ENCODE measurements around the gene CACNA2D1. TPM values are rescaled to one million over a fixed set of nuclear protein-coding genes. Genes with fewer than 3 reads are reported as not detected.

CACNA2D1 gene
- total RNA-seq, 1 experiment from 2014 or later = 0.27 TPM

GRCh38 chr7:82081644-82082224, 361.8 kb downstream of the CACNA2D1 start:
- Histone ChIP-seq H3K9me3 (ENCODE audit: control insufficient read depth in 1 of 2, insufficient read depth in 1 of 2, low read depth in 1 of 2, low read length in 2 of 2) (no peaks in the 10 kb centered on the region), H3K9me2 (ENCODE audit: insufficient read depth) (no peaks in the 10 kb centered on the region), H2AFZ (ENCODE audit: low read depth, low read length, poor library complexity, severe bottlenecking) (no peak overlapping the region), H3K4me2 (ENCODE audit: low read length) (no peak overlapping the region), H3K79me2 (ENCODE audit: insufficient read depth, low read length) (no peaks in the 10 kb centered on the region), H4K20me1 (ENCODE audit: insufficient read depth) (no peaks in the 10 kb centered on the region), H3K27ac (ENCODE audit: low read depth, low read length) (no peak overlapping the region), H3K9ac (ENCODE audit: low read length) (no peak overlapping the region), H3K36me3 (ENCODE audit: control insufficient read depth in 1 of 2, insufficient read depth in 2 of 2, low read length in 2 of 2) (no peaks in the 10 kb centered on the region), H3K4me3 (replicated peaks in 1 of 2; ENCODE audit: low read depth in 1 of 2, low read length in 2 of 2) (no peak overlapping the region), H3K4me1 (ENCODE audit: control insufficient read depth in 1 of 2, insufficient read depth in 2 of 2, low read length in 2 of 2) (no peaks in the 10 kb centered on the region), H3K27me3 (ENCODE audit: insufficient read depth, low read length) (no peaks in the 10 kb centered on the region)
- no peak for DNase-seq (ENCODE audit: low read depth, low spot score)
- BruUV-seq (replicated peaks) = no TSS peak
- ChIA-PET CTCF (no interaction called here), RAD21 (ENCODE audit: low non-redundant PET in 1 of 2, low total read pairs in 2 of 2, uncharacterized antibody in 2 of 2, unreplicated experiment in 2 of 2) (interaction anchor here in 1 of 2 experiments (0.6 kb wide), 1 partner anchor 136 kb away, joined by 3 read pairs; no protein-coding TSS in a partner anchor), POLR2A (no interaction called here)
- ATAC-seq = no peak
- TF ChIP-seq CEBPB (IDR thresholded peaks at IDR 0.05; ENCODE audit: low read depth) = no peak
- intact Hi-C loops (cut with micrococcal nuclease) = no loop called here

GRCh38 chr7:82080254-82080927, 363.2 kb downstream of the CACNA2D1 start:
- Histone ChIP-seq H3K9ac (ENCODE audit: low read length) (no peak overlapping the region), H3K4me1 (ENCODE audit: control insufficient read depth in 1 of 2, insufficient read depth in 2 of 2, low read length in 2 of 2) (no peaks in the 10 kb centered on the region), H3K27ac (ENCODE audit: low read depth, low read length) (no peak overlapping the region), H3K27me3 (ENCODE audit: insufficient read depth, low read length) (no peaks in the 10 kb centered on the region), H3K9me2 (ENCODE audit: insufficient read depth) (no peaks in the 10 kb centered on the region), H3K36me3 (ENCODE audit: control insufficient read depth in 1 of 2, insufficient read depth in 2 of 2, low read length in 2 of 2) (no peaks in the 10 kb centered on the region), H4K20me1 (ENCODE audit: insufficient read depth) (no peaks in the 10 kb centered on the region), H3K4me2 (ENCODE audit: low read length) (no peak overlapping the region), H2AFZ (ENCODE audit: low read depth, low read length, poor library complexity, severe bottlenecking) (no peak overlapping the region), H3K4me3 (replicated peaks in 1 of 2; ENCODE audit: low read depth in 1 of 2, low read length in 2 of 2) (no peak overlapping the region), H3K79me2 (ENCODE audit: insufficient read depth, low read length) (no peaks in the 10 kb centered on the region), H3K9me3 (ENCODE audit: control insufficient read depth in 1 of 2, insufficient read depth in 1 of 2, low read depth in 1 of 2, low read length in 2 of 2) (no peaks in the 10 kb centered on the region)
- DNase-seq (ENCODE audit: low read depth, low spot score) (no peak), ATAC-seq (no peak)
- ChIA-PET CTCF (no interaction called here), POLR2A (no interaction called here), RAD21 (ENCODE audit: low non-redundant PET in 1 of 2, low total read pairs in 2 of 2, uncharacterized antibody in 2 of 2, unreplicated experiment in 2 of 2) (no interaction called here)
- no TSS peak for BruUV-seq (replicated peaks)
- intact Hi-C loops (cut with micrococcal nuclease) = no loop called here
- TF ChIP-seq ZFX (IDR thresholded peaks at IDR 0.05) (no peak), EGR1 (IDR thresholded peaks at IDR 0.05; ENCODE audit: low read depth) (no peak), SRF (IDR thresholded peaks at IDR 0.05; ENCODE audit: low read depth) (no peak), REST (IDR thresholded peaks at IDR 0.05; ENCODE audit: low read depth) (no peak), ZBTB33 (IDR thresholded peaks at IDR 0.05; ENCODE audit: extremely low read depth, insufficient replicate concordance, low read length) (no peak), CBX3 (IDR thresholded peaks at IDR 0.05; ENCODE audit: low read depth) (no peak), ELF1 (IDR thresholded peaks at IDR 0.05; ENCODE audit: borderline replicate concordance, low read depth) (no peak)

Data from HCT116 (cell line).